ENCODE data around the gene NR1D1. TPM values are rescaled to one million over a fixed set of nuclear protein-coding genes. Genes with fewer than 3 reads are reported as not detected.

NR1D1 gene
- total RNA-seq, 1 experiment from 2014 or later, result 7.5 TPM

GRCh38 chr17:40112191-40112711 is 11.9 kb upstream of the NR1D1 start:
- intact Hi-C loops (cut with micrococcal nuclease), result loop anchor here (5.0 kb wide), 1 partner anchor 85 kb away; no protein-coding TSS in a partner anchor
- H3K4me1 Mint-ChIP-seq (ENCODE audit: insufficient read depth, unreplicated experiment), result peaks cover 42% of the 10 kb centered on the region
- ChIA-PET POLR2A (interaction anchor here (0.7 to 9.5 kb wide), 31 partner anchors 9 to 178 kb away, joined by 3 to 340 read pairs (median 10); partner anchors contain the start of genes CASC3, CDC6, CSF3 and MED24), CTCF (interaction anchor here (1.0 to 6.5 kb wide), 33 partner anchors 8 to 205 kb away, joined by 3 to 86 read pairs (median 8); partner anchors contain the start of genes CASC3, CSF3, MED24 and MSL1)
- no peak for DNase-seq (ENCODE audit: unreplicated experiment)
- BruUV-seq (replicated peaks), result no TSS peak
- no peaks in the 10 kb centered on the region for H3K36me3 Mint-ChIP-seq (ENCODE audit: insufficient read depth, unreplicated experiment)
- H3K27me3 Mint-ChIP-seq (ENCODE audit: insufficient read depth, unreplicated experiment), result no peaks in the 10 kb centered on the region
- H3K4me3 Mint-ChIP-seq (ENCODE audit: unreplicated experiment), result peak overlapping the region; percentile 74
- TF ChIP-seq CTCF (IDR thresholded peaks at IDR 0.05; ENCODE audit: unreplicated experiment), result no peak
- H3K9me3 Mint-ChIP-seq (ENCODE audit: unreplicated experiment), result no peaks in the 10 kb centered on the region
- H3K27ac Mint-ChIP-seq (ENCODE audit: low read depth, unreplicated experiment), result no peak overlapping the region

- no peaks in the 10 kb centered on the region for H3K9me3 Mint-ChIP-seq (ENCODE audit: unreplicated experiment)
- intact Hi-C loops (cut with micrococcal nuclease), result loop anchor here (1.0 to 5.0 kb wide), 2 partner anchors 84 to 98 kb away; no protein-coding TSS in a partner anchor
- TF ChIP-seq CTCF (IDR thresholded peaks at IDR 0.05; ENCODE audit: unreplicated experiment), result peak; percentile 83
- ChIA-PET POLR2A (interaction anchor here (0.6 to 9.5 kb wide), 21 partner anchors 11 to 179 kb away, joined by 3 to 340 read pairs (median 11); partner anchors contain the start of genes CASC3, CDC6, CSF3 and MED24), CTCF (interaction anchor here (0.6 to 6.5 kb wide), 23 partner anchors 9 to 190 kb away, joined by 3 to 86 read pairs (median 5); partner anchors contain the start of genes CASC3, CSF3, MSL1 and NR1D1)
- peak; percentile 94 for DNase-seq (ENCODE audit: unreplicated experiment)
- H3K27me3 Mint-ChIP-seq (ENCODE audit: insufficient read depth, unreplicated experiment), result no peaks in the 10 kb centered on the region
- H3K4me1 Mint-ChIP-seq (ENCODE audit: insufficient read depth, unreplicated experiment), result peaks cover 42% of the 10 kb centered on the region
- H3K27ac Mint-ChIP-seq (ENCODE audit: low read depth, unreplicated experiment), result no peak overlapping the region
- H3K4me3 Mint-ChIP-seq (ENCODE audit: unreplicated experiment), result peak overlapping the region; percentile 25
- no TSS peak for BruUV-seq (replicated peaks)
- no peaks in the 10 kb centered on the region for H3K36me3 Mint-ChIP-seq (ENCODE audit: insufficient read depth, unreplicated experiment)
These were observed 11.1 kb upstream of the NR1D1 start for GRCh38 chr17:40111221-40112128.

- Mint-ChIP-seq H3K27ac (ENCODE audit: low read depth, unreplicated experiment) (no peak overlapping the region), H3K27me3 (ENCODE audit: insufficient read depth, unreplicated experiment) (no peaks in the 10 kb centered on the region), H3K9me3 (ENCODE audit: unreplicated experiment) (no peaks in the 10 kb centered on the region), H3K4me1 (ENCODE audit: insufficient read depth, unreplicated experiment) (peaks cover 47% of the 10 kb centered on the region), H3K4me3 (ENCODE audit: unreplicated experiment) (no peak overlapping the region), H3K36me3 (ENCODE audit: insufficient read depth, unreplicated experiment) (no peaks in the 10 kb centered on the region)
- no TSS peak for BruUV-seq (replicated peaks)
- TF ChIP-seq CTCF (IDR thresholded peaks at IDR 0.05; ENCODE audit: unreplicated experiment), result no peak
- intact Hi-C loops (cut with micrococcal nuclease), result loop anchor here (5.0 kb wide), 1 partner anchor 83 kb away; no protein-coding TSS in a partner anchor
- no peak for DNase-seq (ENCODE audit: unreplicated experiment)
- ChIA-PET CTCF (interaction anchor here (0.5 to 6.5 kb wide), 10 partner anchors 10 to 101 kb away, joined by 3 to 86 read pairs (median 21); partner anchors contain the start of genes CASC3, CSF3, NR1D1 and THRA), POLR2A (interaction anchor here (0.6 to 9.5 kb wide), 9 partner anchors 9 to 704 kb away, joined by 3 to 340 read pairs (median 19); partner anchors contain the start of genes CSF3, MSL1 and NR1D1)
These were observed 9.8 kb upstream of the NR1D1 start for GRCh38 chr17:40110026-40110845.
